Measurements from ENCODE around the gene SMO. TPM values are rescaled to one million over a fixed set of nuclear protein-coding genes. Genes with fewer than 3 reads are reported as not detected.
A peak's percentile ranks its signal among the peaks of the same experiment; 100 is the strongest.
"Not testable (repeated sequence)": the region's sequence is repeated elsewhere in the genome, so short reads cannot be mapped to it uniquely, and the experiment has no call there.

The SMO gene
- total and polyA plus RNA-seq, 8 donors = 1.1 to 18.5 (median 5.1) TPM

DNA sequence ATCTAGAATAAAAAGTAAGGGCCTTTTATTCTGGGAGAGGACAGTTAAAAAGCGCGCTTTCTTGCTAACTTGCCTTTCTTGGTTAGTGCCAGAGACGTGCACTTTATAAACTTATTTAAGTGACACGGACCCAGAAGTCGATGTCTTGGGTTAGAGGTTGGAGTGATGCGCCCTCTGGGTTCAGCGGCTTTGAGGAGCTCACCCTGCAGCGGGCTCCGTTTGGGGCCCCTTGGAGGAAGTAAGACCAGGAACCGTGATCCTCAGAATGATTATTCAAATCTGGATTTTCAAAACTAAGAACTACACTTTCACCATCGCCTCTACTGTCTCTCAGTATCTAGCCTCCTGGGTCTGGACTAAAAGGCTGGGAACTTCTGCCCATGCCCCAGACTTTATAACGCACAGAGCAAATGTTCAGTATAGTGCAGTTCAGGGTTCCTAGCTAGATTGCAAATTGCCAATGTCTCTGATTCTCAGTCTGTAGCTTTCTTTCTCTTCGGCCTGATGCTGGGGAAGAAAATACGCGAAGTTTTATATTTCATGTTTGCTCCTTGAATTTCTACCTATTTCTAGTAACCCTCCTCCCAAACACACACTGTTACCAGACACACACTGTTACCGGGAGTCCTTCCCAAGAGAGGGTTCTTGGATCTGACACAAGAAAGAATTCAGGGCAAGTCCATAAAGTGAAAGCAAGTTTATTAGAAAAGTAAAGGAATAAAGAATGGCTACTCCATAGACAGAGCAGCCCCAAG, 18.6 kb upstream of the SMO start:
- H3K36me3 ChIP-seq = no peaks in the 10 kb centered on the region
- peaks cover 0 to 4% (median 0%) of the 10 kb centered on the region in 3 donors for H3K27me3 ChIP-seq
- H3K27ac ChIP-seq = peak overlapping the region in 4 of 5 donors; percentile 37 to 71 (median 61)
- peak in 1 of 2 donors; percentile 41 for DNase-seq
- H3K9me3 ChIP-seq = no peaks in the 10 kb centered on the region
- H3K4me1 ChIP-seq = peaks cover 17 to 26% (median 21%) of the 10 kb centered on the region in 4 donors
- peak overlapping the region; percentile 53 to 61 (median 58) for H3K4me3 ChIP-seq
- no peak for TF ChIP-seq POLR2AphosphoS5 (IDR thresholded peaks at IDR 0.05)
- TF ChIP-seq POLR2A (IDR thresholded peaks at IDR 0.05) = no peak
- TF ChIP-seq, protein P1, sequence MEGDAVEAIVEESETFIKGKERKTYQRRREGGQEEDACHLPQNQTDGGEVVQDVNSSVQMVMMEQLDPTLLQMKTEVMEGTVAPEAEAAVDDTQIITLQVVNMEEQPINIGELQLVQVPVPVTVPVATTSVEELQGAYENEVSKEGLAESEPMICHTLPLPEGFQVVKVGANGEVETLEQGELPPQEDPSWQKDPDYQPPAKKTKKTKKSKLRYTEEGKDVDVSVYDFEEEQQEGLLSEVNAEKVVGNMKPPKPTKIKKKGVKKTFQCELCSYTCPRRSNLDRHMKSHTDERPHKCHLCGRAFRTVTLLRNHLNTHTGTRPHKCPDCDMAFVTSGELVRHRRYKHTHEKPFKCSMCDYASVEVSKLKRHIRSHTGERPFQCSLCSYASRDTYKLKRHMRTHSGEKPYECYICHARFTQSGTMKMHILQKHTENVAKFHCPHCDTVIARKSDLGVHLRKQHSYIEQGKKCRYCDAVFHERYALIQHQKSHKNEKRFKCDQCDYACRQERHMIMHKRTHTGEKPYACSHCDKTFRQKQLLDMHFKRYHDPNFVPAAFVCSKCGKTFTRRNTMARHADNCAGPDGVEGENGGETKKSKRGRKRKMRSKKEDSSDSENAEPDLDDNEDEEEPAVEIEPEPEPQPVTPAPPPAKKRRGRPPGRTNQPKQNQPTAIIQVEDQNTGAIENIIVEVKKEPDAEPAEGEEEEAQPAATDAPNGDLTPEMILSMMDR (IDR thresholded peaks at IDR 0.05) = no peak
- no peak for TF ChIP-seq EP300 (IDR thresholded peaks at IDR 0.05)
- intact Hi-C loops (cut with DNase I; ENCODE audit: low total_unique reads) = loop anchor here (5.0 kb wide), 1 partner anchor 37 kb away; no protein-coding TSS in a partner anchor
- WGBS, 5 donors = 52 to 64% (median 59%) methylated on average over 16 of the region's 16 CpGs

DNA sequence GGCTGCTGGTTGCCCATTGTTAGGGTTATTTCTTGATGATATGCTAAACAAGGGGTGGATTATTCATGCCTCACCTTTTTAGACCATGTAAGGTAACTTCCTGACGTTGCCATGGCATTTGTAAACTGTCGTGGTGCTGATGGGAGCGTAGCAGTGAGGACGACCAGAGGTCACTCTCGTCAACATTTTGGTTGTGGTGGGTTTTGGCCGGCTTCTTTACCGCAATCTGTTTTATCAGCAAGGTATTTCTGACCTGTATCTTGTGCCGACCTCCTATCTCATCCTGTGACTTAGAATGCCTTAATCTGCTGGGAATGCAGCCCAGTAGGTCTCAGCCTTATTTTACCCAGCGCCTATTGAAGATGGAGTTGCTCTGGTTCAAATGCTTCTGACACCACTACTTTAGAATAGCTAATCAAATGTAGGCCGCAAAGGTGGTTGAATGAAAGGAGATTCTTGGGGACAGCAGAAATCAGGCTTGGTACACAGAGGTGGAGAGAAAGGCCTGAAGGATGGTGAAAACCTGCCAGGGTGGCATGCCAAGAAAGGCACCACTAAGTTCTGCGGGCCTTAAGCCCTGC, 17.9 kb upstream of the SMO start:
- peaks cover 17 to 26% (median 21%) of the 10 kb centered on the region in 4 donors for H3K4me1 ChIP-seq
- H3K4me3 ChIP-seq = no peak overlapping the region
- no peak for DNase-seq
- intact Hi-C loops (cut with DNase I; ENCODE audit: low total_unique reads) = no loop called here
- no peak overlapping the region for H3K27ac ChIP-seq
- TF ChIP-seq, protein P1 (IDR thresholded peaks at IDR 0.05) = no peak
- no peak for TF ChIP-seq POLR2AphosphoS5 (IDR thresholded peaks at IDR 0.05)
- no peak for TF ChIP-seq POLR2A (IDR thresholded peaks at IDR 0.05)
- peaks cover 0 to 4% (median 0%) of the 10 kb centered on the region in 3 donors for H3K27me3 ChIP-seq
- 89 to 91% (median 90%) methylated on average over 11 of the region's 11 CpGs for WGBS, 5 donors
- no peaks in the 10 kb centered on the region for H3K9me3 ChIP-seq
- H3K36me3 ChIP-seq = no peaks in the 10 kb centered on the region

DNA sequence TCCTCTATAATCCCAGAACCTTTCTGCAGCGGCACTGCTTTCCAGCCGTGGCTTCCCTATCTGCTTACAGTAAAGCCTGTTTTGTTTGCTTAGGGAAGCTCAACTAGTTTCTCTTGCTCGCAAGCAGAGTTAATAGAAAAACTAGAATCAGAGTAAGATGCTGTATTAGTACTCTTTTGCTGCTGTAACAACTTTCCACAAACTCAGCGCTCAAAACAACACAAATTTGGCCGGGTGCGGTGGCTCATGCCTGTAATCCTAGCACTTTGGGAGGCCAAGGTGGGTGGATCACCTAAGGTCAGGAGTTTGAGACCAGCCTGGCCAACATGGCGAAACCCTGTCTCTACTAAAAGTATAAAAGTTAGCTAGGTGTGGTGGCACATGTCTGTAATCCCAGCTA, 14.6 kb upstream of the SMO start:
- H3K27me3 ChIP-seq; H3K27ac ChIP-seq; H3K36me3 ChIP-seq; DNase-seq; intact Hi-C loops (cut with DNase I; ENCODE audit: low total_unique reads); H3K9me3 ChIP-seq; H3K4me3 ChIP-seq: not testable (repeated sequence)
- peaks cover 13 to 16% (median 15%) of the 10 kb centered on the region in 4 donors for H3K4me1 ChIP-seq
- 81 to 91% (median 88%) methylated on average over 7 of the region's 7 CpGs for WGBS, 5 donors

DNA sequence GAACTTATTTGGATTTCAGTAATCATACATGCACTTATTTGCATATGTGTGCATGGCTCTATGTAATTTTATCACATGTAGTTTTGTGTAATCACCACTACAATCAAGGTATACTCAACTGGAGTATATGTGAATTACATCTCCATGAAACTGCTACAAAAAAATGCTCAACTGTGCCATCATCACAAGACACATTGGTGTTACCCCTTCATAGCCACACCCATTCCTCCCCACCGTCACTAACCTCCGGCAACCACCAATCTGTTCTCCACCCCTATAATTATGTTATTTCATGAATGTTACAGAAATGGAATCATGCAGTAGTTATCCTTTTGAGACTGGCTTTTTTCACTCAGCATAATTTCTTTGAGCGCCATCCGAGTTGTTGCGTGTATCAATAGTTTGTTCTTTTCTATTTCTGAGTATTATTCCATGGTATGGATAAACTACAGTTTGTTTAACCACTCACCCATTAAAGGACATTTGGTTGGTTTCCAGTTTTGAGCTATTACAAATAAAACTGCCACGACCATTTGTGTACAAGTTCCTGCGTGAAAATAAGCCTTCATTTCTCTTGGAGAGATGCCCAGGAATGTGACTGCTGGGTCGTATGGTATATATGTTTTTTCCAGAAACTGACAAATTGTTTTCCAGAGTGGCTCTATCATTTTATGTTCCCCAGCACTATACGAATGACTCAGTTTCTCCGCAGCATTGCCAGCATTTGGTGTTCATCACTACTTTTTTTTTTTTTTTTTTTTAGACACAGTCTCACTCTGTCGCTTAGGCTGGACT, 11.3 kb upstream of the SMO start:
- no peak overlapping the region for H3K4me3 ChIP-seq
- TF ChIP-seq POLR2AphosphoS5 (IDR thresholded peaks at IDR 0.05) (no peak), EP300 (IDR thresholded peaks at IDR 0.05) (no peak), POLR2A (IDR thresholded peaks at IDR 0.05) (no peak)
- TF ChIP-seq, protein P1 (IDR thresholded peaks at IDR 0.05) = no peak
- peak in 1 of 2 donors; percentile 18 for DNase-seq
- H3K4me1 ChIP-seq = no peaks in the 10 kb centered on the region
- intact Hi-C loops (cut with DNase I; ENCODE audit: low total_unique reads) = no loop called here
- H3K27ac ChIP-seq = no peak overlapping the region
- H3K36me3 ChIP-seq = no peaks in the 10 kb centered on the region
- H3K27me3 ChIP-seq = no peaks in the 10 kb centered on the region
- H3K9me3 ChIP-seq = no peaks in the 10 kb centered on the region
- 39 to 48% (median 40%) methylated on average over 11 of the region's 11 CpGs for WGBS, 5 donors
